SK-MEL-5 (cell line): Measurements from ENCODE around the gene TBC1D24. TPM values are rescaled to one million over a fixed set of nuclear protein-coding genes. Genes with fewer than 3 reads are reported as not detected.

Source experiments
- small RNA-seq, 2 experiments: library from RNA; depleted of rRNA; stranded (forward); fragments of <200 nt; gene quantifications; one replicate each; pipeline ENCODE3, GENCODE V24; 2014
- total RNA-seq: library from RNA; depleted of rRNA; stranded (reverse); fragments of >200 nt; shearing (Covaris generic); gene quantifications from 2 replicates; pipeline ENCODE4 v1.2.3, GENCODE V29; 2014; rRNA removed

TBC1D24 gene
- total RNA-seq, 1 experiment from 2014 or later, result 5.7 TPM

Small RNA genes within 50 kb of the gene (small RNA-seq; reads per million reads assigned to genes)
- gene AC093525.1 (0 reads per million in 2 experiments), gene MIR3178 (0.02 to 0.05 reads per million in 2 experiments), gene MIR6768 (0 to 0.24 reads per million in 2 experiments)

Other genes with a start within 250 kb of the TBC1D24 start
- gene DNASE1L2, start 238.7 kb upstream of the TBC1D24 start, total RNA-seq, result 1.0 and 1.3 TPM in 2 replicates
- gene ECI1, start 223.5 kb upstream of the TBC1D24 start, total RNA-seq, result 44.5 and 47.7 TPM in 2 replicates
- gene RNPS1, start 207.0 kb upstream of the TBC1D24 start, total RNA-seq, result 101 and 113 TPM in 2 replicates
- gene ABCA3, start 134.4 kb upstream of the TBC1D24 start, total RNA-seq, result 0.24 and 0.40 TPM in 2 replicates
- 12.9 and 14.5 TPM in 2 replicates for gene CCNF, start 45.7 kb upstream of the TBC1D24 start, total RNA-seq
- gene TEDC2, start 15.0 kb upstream of the TBC1D24 start, total RNA-seq, result 12.1 and 15.2 TPM in 2 replicates
- 0.21 TPM in 1 of 2 replicates, not detected in the other for gene NTN3, start 3.8 kb upstream of the TBC1D24 start, total RNA-seq
- 77.8 and 90.0 TPM in 2 replicates for gene ATP6V0C, start 38.8 kb downstream of the TBC1D24 start, total RNA-seq
- gene AMDHD2, start 45.2 kb downstream of the TBC1D24 start, total RNA-seq, result 119 and 124 TPM in 2 replicates
- not detected in 2 replicates for gene CEMP1, start 56.3 kb downstream of the TBC1D24 start, total RNA-seq
- 12.3 and 16.3 TPM in 2 replicates for gene PDPK1, start 62.9 kb downstream of the TBC1D24 start, total RNA-seq
- gene KCTD5, start 207.4 kb downstream of the TBC1D24 start, total RNA-seq, result 21.5 and 23.4 TPM in 2 replicates
- 0.13 and 0.24 TPM in 2 replicates for gene PRSS27, start 245.1 kb downstream of the TBC1D24 start, total RNA-seq